ENCODE results near the gene ENOX1.

DNA sequence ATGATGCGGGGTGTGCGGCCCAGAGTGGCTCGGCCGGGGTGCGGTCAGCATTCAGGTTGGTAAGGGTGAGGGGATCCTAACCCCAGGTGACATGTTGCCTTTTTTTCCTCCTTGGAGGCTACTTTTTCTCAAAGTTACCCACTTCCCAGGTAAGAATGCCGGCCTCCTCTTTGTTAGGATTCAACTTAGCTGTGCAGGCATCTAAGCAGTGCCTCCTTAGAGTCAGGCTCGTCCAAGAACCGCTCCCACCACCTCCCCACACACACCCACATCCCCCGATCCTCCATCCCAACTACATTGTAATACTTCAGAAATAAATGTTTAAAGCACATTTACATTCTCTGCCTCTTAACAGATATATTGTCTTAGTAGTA, 733 bp upstream of the ENOX1 start:
- no peak for TF ChIP-seq EZH2 (IDR thresholded peaks at IDR 0.05)
- no peak for TF ChIP-seq POLR2AphosphoS5 (IDR thresholded peaks at IDR 0.05; ENCODE audit: borderline replicate concordance, low read depth, low read length)
- no peak for TF ChIP-seq FOXP2 (optimal IDR thresholded peaks at IDR 0.05; ENCODE audit: control extremely low read depth, extremely low read length, insufficient read depth)

Measured in SK-N-MC (cell line).